K562 (cell line): ENCODE results near the gene TEX22. TPM values are rescaled to one million over a fixed set of nuclear protein-coding genes. Genes with fewer than 3 reads are reported as not detected.

Source experiments
- ATAC-seq: fragments of 200-7000 bp; cut with Tn5 transposase; 3 replicates; pipeline ENCODE4 v1.9.1; 2020; ENCODE audit warnings: moderate library complexity
- BruUV-seq: library from RNA; stranded (reverse); fragments of 400-500 nt; replicated peaks from 2 replicates; lab custom pipeline; 2021; lab: Mats Ljungman, UMichigan
- CTCF ChIA-PET: fragments of 300-600 bp; formaldehyde crosslinking; extraction: SDS; loops from one replicate; lab custom pipeline; 2021; ENCODE audit warnings: low intra/inter-chr PET ratio; lab: Yijun Ruan, JAX
- POLR2A ChIA-PET: fragments of 300-600, 350-650 bp; sonication (Branson Sonifier 250); formaldehyde crosslinking; extraction: SDS; loops from one replicate; lab custom pipeline; 2021; ENCODE audit warnings: antibody characterized with exemption, inconsistent platforms; lab: Yijun Ruan, JAX
- DNase-seq, 4 experiments: peaks; one replicate each; pipeline versions ENCODE4 v3.0.0 to v3.0.0-alpha.2; 2011 to 2018; ENCODE audit warnings: low spot score in 3 of 4, mixed read lengths in 3 of 4; ENCODE audit errors: extremely low read depth in 1 of 4
- FAIRE-seq: peaks from 2 replicates; lab custom pipeline; 2011; peaks lifted over from hg19 to GRCh38; lab: Jason Lieb, UNC
- H2AFZ ChIP-seq: 2 replicates; pipeline ENCODE4 v1.6.0; 2011; ENCODE audit warnings: low read depth, low read length, control low read depth, inconsistent platforms
- H3K27ac ChIP-seq: fragments of 200-600 bp; 3 replicates; pipeline ENCODE4 v1.8.0; 2011; ENCODE audit warnings: low read depth, mild to moderate bottlenecking, control low read depth, inconsistent platforms, low read length, moderate library complexity, mixed read lengths; ENCODE audit errors: extremely low read depth
- H3K27me3 ChIP-seq, 2 experiments: fragments of 300-600 bp in 1 of 2; 2 replicates in 1 of 2; 3 replicates in 1 of 2; pipeline versions ENCODE4 v1.6.0 to v1.8.0; 2011; ENCODE audit warnings: inconsistent platforms in 2 of 2, low read length in 2 of 2, mild to moderate bottlenecking in 1 of 2, mixed read lengths in 1 of 2, moderate library complexity in 1 of 2; ENCODE audit not compliant: control insufficient read depth in 2 of 2, insufficient read depth in 2 of 2
- H3K36me3 ChIP-seq: fragments of 300-600 bp; 3 replicates; pipeline ENCODE4 v1.8.0; 2011; ENCODE audit warnings: mild to moderate bottlenecking, low read length, inconsistent platforms; ENCODE audit not compliant: control insufficient read depth, insufficient read depth
- H3K4me1 ChIP-seq, 2 experiments: fragments of 200-600 bp in 1 of 2; replicated peaks in 1 of 2; 2 replicates in 1 of 2; 3 replicates in 1 of 2; pipeline versions ENCODE4 v1.5.1 to v1.8.0; 2011; ENCODE audit warnings: inconsistent platforms in 2 of 2, low read length in 2 of 2, mild to moderate bottlenecking in 1 of 2, mixed read lengths in 1 of 2, moderate library complexity in 1 of 2; ENCODE audit not compliant: control insufficient read depth in 2 of 2, insufficient read depth in 2 of 2
- H3K4me2 ChIP-seq: 2 replicates; pipeline ENCODE4 v1.6.1; 2011; ENCODE audit warnings: low read length, control low read depth, inconsistent platforms, mixed read lengths; ENCODE audit not compliant: insufficient read depth
- H3K4me3 ChIP-seq: fragments of 200-600 bp; sonication (generic), shearing (Covaris generic); 2 replicates; pipeline ENCODE4 v1.5.1; 2016; ENCODE audit warnings: control low read depth, inconsistent platforms
- H3K79me2 ChIP-seq: fragments of 200-600 bp; 3 replicates; pipeline ENCODE4 v1.8.0; 2011; ENCODE audit warnings: low read length, inconsistent platforms; ENCODE audit not compliant: control insufficient read depth, insufficient read depth
- H3K9ac ChIP-seq, 2 experiments: 2 replicates each; pipeline versions ENCODE4 v1.6.0 to v1.6.1; 2011; ENCODE audit warnings: low read depth in 2 of 2, low read length in 2 of 2, control low read depth in 1 of 2, inconsistent platforms in 1 of 2, mild to moderate bottlenecking in 1 of 2, mixed read lengths in 1 of 2; ENCODE audit not compliant: insufficient read depth in 1 of 2
- H3K9me1 ChIP-seq: one replicate; pipeline ENCODE4 v1.6.0; 2011; ENCODE audit warnings: inconsistent platforms, mild to moderate bottlenecking, low read length, moderate library complexity; ENCODE audit not compliant: control insufficient read depth, insufficient read depth
- H3K9me3 ChIP-seq: replicated peaks from 2 replicates; pipeline ENCODE4 v1.5.1; 2011; ENCODE audit warnings: low read depth, low read length, inconsistent platforms; ENCODE audit not compliant: control insufficient read depth, insufficient read depth
- H4K20me1 ChIP-seq: replicated peaks from 2 replicates; pipeline ENCODE4 v1.6.1; 2011; ENCODE audit warnings: low read length, inconsistent platforms, mixed read lengths; ENCODE audit not compliant: control insufficient read depth, insufficient read depth
- GABPA ChIP-seq: fragments of 200-800 bp; sonication (Bioruptor generic); conservative IDR thresholded peaks from 2 replicates; pipeline ENCODE4 v1.6.1; 2016; ENCODE audit warnings: low read depth, missing genetic modification characterization, missing compliant biosample characterization
- RBM34 ChIP-seq: fragments of 200-400 bp; formaldehyde crosslinking; IDR thresholded peaks from 2 replicates; pipeline ENCODE4 v1.6.1; 2018; ENCODE audit warnings: low read length, borderline replicate concordance; ENCODE audit not compliant: insufficient read depth
- SP2 ChIP-seq: IDR thresholded peaks from 2 replicates; pipeline ENCODE4 v1.6.1; 2011; ENCODE audit warnings: mild to moderate bottlenecking, low read depth, low read length, moderate library complexity; ENCODE audit not compliant: poor library complexity, severe bottlenecking; ENCODE audit errors: extremely low read depth
- SPI1 ChIP-seq: IDR thresholded peaks from 2 replicates; pipeline ENCODE4 v1.6.1; 2011; ENCODE audit warnings: low read depth, low read length, control low read depth, borderline replicate concordance
- ZNF354B ChIP-seq: fragments of 250-450 bp; sonication (Bioruptor Pico); IDR thresholded peaks from 2 replicates; pipeline ENCODE4 v1.4.0; 2020
- ZNF431 ChIP-seq: sonication (generic); formaldehyde crosslinking; IDR thresholded peaks from 2 replicates; pipeline ENCODE4 v1.8.0; 2022; ENCODE audit warnings: mild to moderate bottlenecking, missing genetic modification reagents
- ZNF583 ChIP-seq: fragments of 250-450 bp; sonication (Bioruptor Pico); IDR thresholded peaks from 2 replicates; pipeline ENCODE4 v1.4.0; 2020
- ZNF707 ChIP-seq: fragments of 250-450 bp; sonication (Bioruptor Pico); conservative IDR thresholded peaks from 2 replicates; pipeline ENCODE4 v1.8.0; 2022; ENCODE audit warnings: inconsistent platforms, mild to moderate bottlenecking, moderate library complexity
- WGBS: fragments of 100-300 bp; shearing (Covaris generic); methylation state at CpG from one replicate; pipeline ENCODE4 v1.1.6; 2016; ENCODE audit warnings: low coverage, mixed read lengths; ENCODE audit not compliant: insufficient coverage; ENCODE audit errors: missing lambda C conversion rate; 5-methylcytosine and 5-hydroxymethylcytosine counted together
- in situ Hi-C: fragments of 300-500 bp; cut with MboI; formaldehyde crosslinking; loops from 4 replicates; pipeline ENCODE4 v1.15.0; 2018; ENCODE audit warnings: inconsistent platforms, mixed read lengths
- intact Hi-C: fragments of 100-400 bp; cut with micrococcal nuclease; formaldehyde crosslinking; loops from 2 replicates; pipeline ENCODE4 v1.14.2; 2022
- polyA plus RNA-seq, 8 experiments: library from polyadenylated mRNA; depleted of rRNA in 4 of 8; stranded (reverse) in 5 of 8; unstranded in 3 of 8; fragments of >200 nt; fragmentation: Nextera tagmentation in 2 of 8; fragmentation: Illumina TruSeq in 1 of 8; extraction: Ambion mirVana in 2 of 8; extraction: Trizol in 1 of 8; gene quantifications; 2 replicates each; pipeline versions ENCODE4 v1.2.1 to v1.2.3, GENCODE V29; 2011 to 2014; ENCODE audit warnings: inconsistent platforms in 1 of 8, missing spikeins in 1 of 8
- total RNA-seq, 7 experiments: library from RNA; depleted of rRNA in 6 of 7; stranded (reverse); fragments of >200 nt in 6 of 7; fragmentation: Illumina TruSeq in 2 of 7; extraction: Trizol in 2 of 7; gene quantifications; 2 replicates each; pipeline versions ENCODE4 v1.2.1 to v1.2.3, GENCODE V29; 2011 to 2021; ENCODE audit warnings: low replicate concordance in 1 of 7

Gene TEX22
- total and polyA plus RNA-seq, 9 of the 15 experiments (the other 6 are each of a cell fraction or from before 2014, with no cell fraction given) = 0.04 to 1.7 (median 0.23) TPM; not detected in 2

- 88% methylated on average over 19 of the region's 25 CpGs for WGBS
- POLR2A ChIA-PET = no interaction called here
- H3K9ac ChIP-seq = peak overlapping the region; percentile 9 to 65; a peak in 3 of 4 replicates
Observed at GRCh38 chr14:105415481-105416428, 17.4 kb downstream of the TEX22 start.

DNA sequence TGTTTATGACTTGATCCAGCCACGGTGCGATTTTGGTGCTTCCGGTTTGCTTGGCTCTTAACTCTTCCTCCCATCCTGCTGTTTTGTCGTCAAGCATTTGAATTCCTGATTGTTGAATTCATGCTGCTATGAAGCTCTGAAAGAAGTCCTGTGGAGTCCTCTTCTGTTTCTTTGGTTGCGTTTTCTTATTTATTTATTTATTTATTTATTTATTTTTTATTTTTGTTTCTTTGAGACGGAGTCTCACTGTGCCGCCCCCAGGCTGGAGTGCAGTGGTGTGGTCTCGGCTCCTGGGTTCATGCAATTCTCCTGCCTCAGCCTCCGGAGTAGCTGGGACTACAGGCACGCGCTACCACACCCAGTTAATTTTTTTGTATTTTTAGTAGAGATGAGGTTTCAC, 18.3 kb downstream of the TEX22 start:
- in situ Hi-C loops (no loop called here), intact Hi-C loops (no loop called here)
- TF ChIP-seq ZNF583 (CRISPR knock-in tag) (no peak), SP2 (no peak), ZNF431 (CRISPR knock-in tag) (no peak), RBM34 (no peak), SPI1 (no peak)
- H3K9me1 ChIP-seq = no peaks in the 10 kb centered on the region
- peaks cover 11 to 51% of the 10 kb centered on the region in 2 experiments; a peak in 4 of 5 replicates for H3K4me1 ChIP-seq
- no peaks in the 10 kb centered on the region for H3K27me3 ChIP-seq
- H3K9me3 ChIP-seq = no peaks in the 10 kb centered on the region
- no peak overlapping the region for H3K9ac ChIP-seq
- H2AFZ ChIP-seq = no peak overlapping the region
- H3K27ac ChIP-seq = no peak overlapping the region
- POLR2A ChIA-PET = no interaction called here
- H4K20me1 ChIP-seq = no peaks in the 10 kb centered on the region
- CTCF ChIA-PET = no interaction called here
- no TSS peak for BruUV-seq
- peaks cover 6% of the 10 kb centered on the region; the same call in 1 of the 3 replicates for H3K36me3 ChIP-seq
- DNase-seq (no peak), ATAC-seq (no peak), FAIRE-seq (no peak)
- 96% methylated on average over 7 of the region's 11 CpGs for WGBS
- no peak overlapping the region for H3K4me2 ChIP-seq
- H3K4me3 ChIP-seq = no peak overlapping the region
- H3K79me2 ChIP-seq = peaks cover 21% of the 10 kb centered on the region

More at GRCh38 chr14:105415481-105416428, 17.4 kb downstream of the TEX22 start:
- H3K4me1 ChIP-seq = peaks cover 3 to 50% of the 10 kb centered on the region in 2 experiments; a peak in 3 of 5 replicates
- peak overlapping the region; percentile 49; the same call in 1 of the 3 replicates for H3K27ac ChIP-seq
- no TSS peak for BruUV-seq
- intact Hi-C loops (no loop called here), in situ Hi-C loops (no loop called here)
- peaks cover 12% of the 10 kb centered on the region for H3K79me2 ChIP-seq
- no peak for FAIRE-seq
- no peaks in the 10 kb centered on the region; the same call in 2 of the 3 replicates for H3K36me3 ChIP-seq
- TF ChIP-seq ZNF354B (CRISPR knock-in tag) = no peak
- TF ChIP-seq GABPA (tag) = 0 out of 2 replicates have a peak, but pooled peaks have one; percentile 4
- no peak for TF ChIP-seq ZNF707 (CRISPR knock-in tag)
- peak overlapping the region; percentile 69 for H3K4me2 ChIP-seq
- H2AFZ ChIP-seq = peak overlapping the region; percentile 92
- H3K4me3 ChIP-seq = peak overlapping the region; percentile 49
- ATAC-seq = no peak
- CTCF ChIA-PET = no interaction called here
- H3K9me3 ChIP-seq = no peaks in the 10 kb centered on the region
- no peak for DNase-seq
- no peaks in the 10 kb centered on the region for H4K20me1 ChIP-seq
- no peaks in the 10 kb centered on the region for H3K9me1 ChIP-seq
- H3K27me3 ChIP-seq = peaks cover 0 to 3% of the 10 kb centered on the region in 2 experiments; a peak in 1 of 5 replicates
